Measurements from ENCODE around the gene AFF3. TPM values are rescaled to one million over a fixed set of nuclear protein-coding genes. Genes with fewer than 3 reads are reported as not detected.

Gene AFF3
- total and polyA plus RNA-seq, 7 donors: 0.46 to 25.0 (median 18.6) TPM

DNA sequence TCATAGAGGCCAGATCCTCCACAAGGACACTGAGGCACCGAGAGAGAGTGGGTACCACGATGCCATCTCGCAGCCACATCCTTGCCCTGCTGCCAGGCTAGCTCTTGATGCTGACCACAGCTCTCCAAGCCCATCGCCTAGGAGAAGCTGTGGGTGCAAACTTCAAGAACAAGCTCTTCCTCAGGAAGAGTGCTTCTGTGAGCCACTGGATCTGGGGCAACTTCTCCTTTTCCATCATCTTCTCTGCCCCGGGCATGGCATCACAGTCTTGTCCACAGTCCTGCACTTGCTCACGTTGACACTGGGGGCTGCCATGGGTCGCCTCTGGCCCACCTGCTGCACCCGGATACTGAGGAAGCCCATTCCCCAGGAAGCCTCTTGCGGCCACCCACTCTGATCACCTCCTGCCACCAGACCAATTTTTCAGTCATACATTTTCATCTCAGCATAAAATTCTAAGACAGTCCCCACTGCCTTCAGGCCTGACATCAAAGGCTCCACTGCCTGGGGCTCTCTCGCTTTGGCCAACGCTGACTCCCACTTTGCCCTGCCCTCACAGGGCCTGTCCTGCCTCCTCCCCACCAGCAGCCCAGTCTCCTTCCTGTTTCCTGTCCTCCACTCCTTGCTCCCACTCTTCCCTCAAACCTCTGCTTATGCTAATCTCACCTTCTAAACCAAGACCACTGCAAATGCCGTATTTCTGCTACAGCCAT, 243.9 kb downstream of the AFF3 start:
- H3K27ac ChIP-seq: no peak overlapping the region
- WGBS, 2 donors: 78 to 89% methylated on average over 12 of the region's 12 CpGs
- no peaks in the 10 kb centered on the region for H3K27me3 ChIP-seq
- H3K4me3 ChIP-seq: no peak overlapping the region
- no peaks in the 10 kb centered on the region for H3K4me1 ChIP-seq
- H3K9me3 ChIP-seq: no peaks in the 10 kb centered on the region
- no peaks in the 10 kb centered on the region for H3K36me3 ChIP-seq
- intact Hi-C loops (cut with DNase I): no loop called here
- no peak for DNase-seq
- TF ChIP-seq POLR2AphosphoS5 (IDR thresholded peaks at IDR 0.05): no peak
- TF ChIP-seq, protein P1, sequence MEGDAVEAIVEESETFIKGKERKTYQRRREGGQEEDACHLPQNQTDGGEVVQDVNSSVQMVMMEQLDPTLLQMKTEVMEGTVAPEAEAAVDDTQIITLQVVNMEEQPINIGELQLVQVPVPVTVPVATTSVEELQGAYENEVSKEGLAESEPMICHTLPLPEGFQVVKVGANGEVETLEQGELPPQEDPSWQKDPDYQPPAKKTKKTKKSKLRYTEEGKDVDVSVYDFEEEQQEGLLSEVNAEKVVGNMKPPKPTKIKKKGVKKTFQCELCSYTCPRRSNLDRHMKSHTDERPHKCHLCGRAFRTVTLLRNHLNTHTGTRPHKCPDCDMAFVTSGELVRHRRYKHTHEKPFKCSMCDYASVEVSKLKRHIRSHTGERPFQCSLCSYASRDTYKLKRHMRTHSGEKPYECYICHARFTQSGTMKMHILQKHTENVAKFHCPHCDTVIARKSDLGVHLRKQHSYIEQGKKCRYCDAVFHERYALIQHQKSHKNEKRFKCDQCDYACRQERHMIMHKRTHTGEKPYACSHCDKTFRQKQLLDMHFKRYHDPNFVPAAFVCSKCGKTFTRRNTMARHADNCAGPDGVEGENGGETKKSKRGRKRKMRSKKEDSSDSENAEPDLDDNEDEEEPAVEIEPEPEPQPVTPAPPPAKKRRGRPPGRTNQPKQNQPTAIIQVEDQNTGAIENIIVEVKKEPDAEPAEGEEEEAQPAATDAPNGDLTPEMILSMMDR (IDR thresholded peaks at IDR 0.05): no peak
- TF ChIP-seq POLR2A (IDR thresholded peaks at IDR 0.05): no peak
- TF ChIP-seq EP300 (IDR thresholded peaks at IDR 0.05): no peak

DNA sequence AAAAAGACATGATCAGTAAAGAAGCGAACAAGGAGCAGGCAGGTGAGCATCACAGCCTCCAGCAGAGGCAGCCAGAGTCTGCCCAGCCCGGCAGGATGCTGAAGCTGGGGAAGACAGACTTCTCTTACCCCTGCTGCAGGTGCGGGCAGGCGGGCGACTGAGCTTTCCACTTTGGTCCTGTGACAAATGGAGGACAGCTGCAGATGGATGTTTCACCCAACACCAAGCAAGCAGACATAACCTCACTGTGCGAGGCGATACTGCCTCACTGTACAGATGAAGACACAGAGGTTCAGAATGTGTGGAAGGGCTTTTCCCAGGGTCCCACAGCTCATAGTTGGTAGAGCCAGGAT, 251.0 kb downstream of the AFF3 start:
- DNase-seq: no peak
- Histone ChIP-seq H3K4me1 (no peaks in the 10 kb centered on the region), H3K36me3 (no peaks in the 10 kb centered on the region), H3K27ac (no peak overlapping the region), H3K4me3 (no peak overlapping the region), H3K27me3 (no peaks in the 10 kb centered on the region), H3K9me3 (no peaks in the 10 kb centered on the region)
- 93 to 94% methylated on average over 7 of the region's 7 CpGs for WGBS, 2 donors
- intact Hi-C loops (cut with DNase I): no loop called here
- TF ChIP-seq POLR2A (IDR thresholded peaks at IDR 0.05): no peak
- TF ChIP-seq, protein P1 (IDR thresholded peaks at IDR 0.05): no peak
- TF ChIP-seq EP300 (IDR thresholded peaks at IDR 0.05): no peak
- no peak for TF ChIP-seq POLR2AphosphoS5 (IDR thresholded peaks at IDR 0.05)

DNA sequence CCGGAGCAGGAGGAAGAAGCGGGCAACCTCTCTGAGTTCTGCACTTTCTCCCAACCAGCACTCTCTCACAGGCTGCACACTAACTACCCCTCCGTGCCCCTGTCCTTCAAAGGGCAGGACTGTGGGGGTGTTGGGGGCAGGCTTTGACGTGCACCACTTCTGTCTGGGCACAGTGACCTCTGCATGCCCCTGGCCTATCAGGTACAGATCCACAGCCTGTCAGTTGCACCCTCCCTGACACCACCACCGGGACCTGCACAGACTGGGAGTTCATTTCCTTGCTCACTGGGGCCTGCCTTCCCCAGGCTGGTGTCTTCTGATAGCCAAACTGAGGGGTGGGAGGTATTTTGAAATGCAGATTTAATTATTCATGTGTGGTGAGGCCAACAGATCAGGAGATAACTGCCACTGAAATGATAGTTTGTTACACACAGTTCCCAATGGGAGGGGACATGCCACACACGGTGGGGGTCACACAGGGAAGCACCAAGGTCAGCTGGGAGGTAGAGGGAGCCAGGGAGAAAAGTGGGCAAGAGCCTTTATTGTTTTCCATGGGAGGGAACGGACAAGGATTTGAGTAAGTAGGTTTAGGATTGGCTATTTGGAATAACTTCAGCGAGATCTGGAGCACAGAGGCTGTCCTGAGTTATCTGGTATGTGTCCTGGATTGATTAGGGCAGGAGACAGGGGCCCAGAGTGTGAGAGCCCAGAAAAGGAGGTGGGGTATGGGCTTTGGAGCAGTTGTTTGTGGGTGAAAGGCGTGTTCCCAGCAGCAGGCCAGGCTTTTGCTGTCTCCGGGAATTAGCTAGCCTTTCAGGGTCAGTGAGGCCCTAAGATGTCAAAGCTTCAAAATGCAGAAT, 251.6 kb downstream of the AFF3 start:
- Histone ChIP-seq H3K27ac (no peak overlapping the region), H3K27me3 (no peaks in the 10 kb centered on the region), H3K36me3 (no peaks in the 10 kb centered on the region), H3K4me3 (no peak overlapping the region), H3K9me3 (no peaks in the 10 kb centered on the region), H3K4me1 (no peaks in the 10 kb centered on the region)
- WGBS, 2 donors: 75 to 84% methylated on average over 10 of the region's 10 CpGs
- intact Hi-C loops (cut with DNase I): no loop called here
- DNase-seq: no peak
- TF ChIP-seq POLR2AphosphoS5 (IDR thresholded peaks at IDR 0.05) (no peak), EP300 (IDR thresholded peaks at IDR 0.05) (no peak), POLR2A (IDR thresholded peaks at IDR 0.05) (no peak)
- TF ChIP-seq, protein P1 (IDR thresholded peaks at IDR 0.05): no peak

DNA sequence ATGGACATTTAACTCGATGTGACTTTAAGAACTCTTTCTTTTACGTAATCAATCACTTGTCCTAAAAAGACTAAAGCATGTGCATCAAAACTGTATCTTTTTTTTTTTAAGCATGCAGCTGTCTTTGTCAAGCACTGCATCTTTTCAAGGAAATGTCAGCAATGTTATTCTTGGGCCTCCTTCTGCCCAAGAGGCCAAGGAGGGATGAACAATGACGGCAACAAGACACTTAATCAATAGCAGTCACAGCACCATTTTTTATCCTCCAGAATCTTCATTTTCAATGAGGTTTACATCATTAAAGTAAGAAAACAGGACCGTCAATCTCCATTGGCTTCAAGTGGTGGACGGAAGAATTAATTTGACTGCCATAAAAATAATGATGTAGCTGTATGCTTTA, 253.8 kb downstream of the AFF3 start:
- no peaks in the 10 kb centered on the region for H3K27me3 ChIP-seq
- H3K36me3 ChIP-seq: no peaks in the 10 kb centered on the region
- DNase-seq: no peak
- no peak overlapping the region for H3K4me3 ChIP-seq
- intact Hi-C loops (cut with DNase I): no loop called here
- 72 to 73% methylated on average over 5 of the region's 5 CpGs for WGBS, 2 donors
- no peak for TF ChIP-seq EP300 (IDR thresholded peaks at IDR 0.05)
- no peak for TF ChIP-seq POLR2AphosphoS5 (IDR thresholded peaks at IDR 0.05)
- TF ChIP-seq POLR2A (IDR thresholded peaks at IDR 0.05): no peak
- TF ChIP-seq, protein P1 (IDR thresholded peaks at IDR 0.05): no peak
- H3K9me3 ChIP-seq: no peaks in the 10 kb centered on the region
- no peaks in the 10 kb centered on the region for H3K4me1 ChIP-seq
- H3K27ac ChIP-seq: no peak overlapping the region
